A673 (cell line): Measurements from ENCODE around the gene RUNX2.

Experiments used
- CTCF ChIP-seq: fragments of 300-800, 200-600 bp; sonication (generic); conservative IDR thresholded peaks from 2 replicates; pipeline ENCODE4 v1.5.1; 2017; ENCODE audit warnings: low read depth, mild to moderate bottlenecking, antibody characterized with exemption, low read length, moderate library complexity, mixed read lengths
- EZH2 ChIP-seq: fragments of 200-600 bp; sonication (generic); IDR thresholded peaks from 2 replicates; pipeline ENCODE4 v1.6.1; 2017; ENCODE audit warnings: borderline replicate concordance, low read depth, mild to moderate bottlenecking, mixed read lengths, antibody characterized with exemption, low read length; ENCODE audit not compliant: poor library complexity, severe bottlenecking

GRCh38 chr6:45364466-45364865, 36.3 kb downstream of the RUNX2 start:
- TF ChIP-seq CTCF (no peak), EZH2 (no peak)
